ENCODE results near the gene HPSE2. TPM values are rescaled to one million over a fixed set of nuclear protein-coding genes. Genes with fewer than 3 reads are reported as not detected.
A peak's percentile ranks its signal among the peaks of the same experiment; 100 is the strongest.

Gene HPSE2
- total RNA-seq, 1 donor: 5.6 TPM

- H3K4me3 ChIP-seq (ENCODE audit: low read depth, low read length): no peak overlapping the region
- no peak for DNase-seq (ENCODE audit: low read depth)
- TF ChIP-seq CTCF (IDR thresholded peaks at IDR 0.05; ENCODE audit: insufficient read depth, low read depth, low read length): no peak
Measured at GRCh38 chr10:98533746-98534445, 701.8 kb downstream of the HPSE2 start.

DNA sequence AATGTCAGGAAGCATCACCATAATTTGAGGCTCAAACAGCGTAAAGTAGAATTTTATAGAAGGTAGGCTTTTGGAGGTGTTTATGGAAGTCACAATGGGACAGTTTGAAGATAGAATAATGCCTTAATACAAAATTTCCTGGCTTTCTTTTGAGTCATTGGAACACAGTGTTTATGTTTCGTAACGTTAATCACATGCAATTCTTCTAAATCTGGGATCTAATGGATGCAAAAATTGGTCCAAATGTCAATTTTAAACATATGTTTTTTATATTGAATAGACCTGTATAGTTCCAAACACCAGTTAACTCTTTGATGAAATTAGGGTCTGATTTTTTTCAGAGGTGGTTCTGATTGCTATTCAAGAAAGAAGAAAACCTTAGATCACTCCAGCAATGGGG, 702.4 kb downstream of the HPSE2 start:
- no peak overlapping the region for H3K4me3 ChIP-seq (ENCODE audit: low read depth, low read length)
- DNase-seq (ENCODE audit: low read depth): no peak
- TF ChIP-seq CTCF (IDR thresholded peaks at IDR 0.05; ENCODE audit: insufficient read depth, low read depth, low read length): no peak

GRCh38 chr10:98528805-98529183, 706.9 kb downstream of the HPSE2 start:
- DNase-seq (ENCODE audit: low read depth): no peak

DNA sequence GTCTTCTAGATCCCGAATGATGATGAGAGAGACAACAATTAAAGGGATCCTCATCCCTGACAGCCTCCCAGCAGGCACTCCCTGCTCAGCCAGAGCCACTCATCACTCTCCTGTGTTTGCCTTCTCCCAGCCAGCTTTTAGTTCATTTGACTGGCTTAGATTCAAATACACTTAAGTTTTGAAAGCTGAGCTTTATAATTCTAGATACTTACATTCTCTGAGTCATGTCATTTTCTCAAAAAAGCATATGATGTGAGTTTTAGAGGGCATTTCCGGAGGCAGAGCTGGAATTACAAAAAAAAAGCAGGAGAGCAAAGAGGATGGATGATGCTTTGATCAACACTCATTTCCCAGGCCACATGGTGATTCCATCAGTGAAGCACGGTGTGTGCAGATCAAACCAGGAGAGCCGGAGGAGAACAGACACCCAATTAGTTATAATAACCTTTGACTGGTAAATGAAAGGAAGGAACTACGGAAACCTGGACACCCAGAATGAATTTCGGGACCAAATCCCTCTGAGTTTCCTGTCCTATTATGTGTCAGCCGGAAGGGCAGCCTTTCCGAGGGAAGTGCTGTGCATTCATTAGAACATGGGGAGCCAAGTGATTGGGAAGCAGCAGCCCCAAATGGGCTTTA, 707.4 kb downstream of the HPSE2 start:
- peak; percentile 31 for DNase-seq (ENCODE audit: low read depth)
- TF ChIP-seq CTCF (IDR thresholded peaks at IDR 0.05; ENCODE audit: insufficient read depth, low read depth, low read length): no peak
- H3K4me3 ChIP-seq (ENCODE audit: low read depth, low read length): no peak overlapping the region

More at GRCh38 chr10:98528805-98529183, 706.9 kb downstream of the HPSE2 start:
- no peak for TF ChIP-seq CTCF (IDR thresholded peaks at IDR 0.05; ENCODE audit: insufficient read depth, low read depth, low read length)
- H3K4me3 ChIP-seq (ENCODE audit: low read depth, low read length): no peak overlapping the region

DNA sequence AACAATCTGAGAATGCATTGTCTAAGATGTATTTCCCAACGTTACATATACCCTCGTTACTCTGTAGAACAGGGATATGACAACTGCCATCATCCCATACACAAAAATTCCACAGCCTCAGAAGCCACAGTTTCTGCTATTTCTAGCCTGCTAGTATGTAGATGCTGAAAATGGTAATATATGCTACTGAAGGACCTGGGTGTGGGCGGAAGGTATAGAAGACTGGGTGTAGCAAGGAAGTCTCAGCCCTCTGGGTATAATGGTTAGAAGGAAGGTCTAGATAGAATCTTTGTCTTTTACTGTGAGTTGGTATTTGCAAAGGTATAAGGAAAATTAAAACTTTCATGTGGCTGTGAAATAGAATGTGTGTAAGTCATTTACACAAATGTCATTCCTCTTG, 709.7 kb downstream of the HPSE2 start:
- no peak for TF ChIP-seq CTCF (IDR thresholded peaks at IDR 0.05; ENCODE audit: insufficient read depth, low read depth, low read length)
- no peak overlapping the region for H3K4me3 ChIP-seq (ENCODE audit: low read depth, low read length)
- no peak for DNase-seq (ENCODE audit: low read depth)

GRCh38 chr10:98524124-98524523, 711.5 kb downstream of the HPSE2 start:
- no peak for DNase-seq (ENCODE audit: low read depth)
- TF ChIP-seq CTCF (IDR thresholded peaks at IDR 0.05; ENCODE audit: insufficient read depth, low read depth, low read length): no peak
- no peak overlapping the region for H3K4me3 ChIP-seq (ENCODE audit: low read depth, low read length)
